Hepatocyte (in vitro differentiated cells): ENCODE measurements around the gene CDC23.
"Not testable (repeated sequence)": the region's sequence is repeated elsewhere in the genome, so short reads cannot be mapped to it uniquely, and the experiment has no call there.

Source experiments
- EZH2 ChIP-seq: fragments of 200-600 bp; sonication (generic); IDR thresholded peaks from 2 replicates; pipeline ENCODE4 v1.6.1; 2016; ENCODE audit warnings: antibody characterized with exemption, mild to moderate bottlenecking, borderline replicate concordance
- TF ChIP-seq, protein P1 (sequence below): fragments of 200-600 bp; sonication (generic); IDR thresholded peaks from 2 replicates; pipeline ENCODE4 v1.5.1; 2016; ENCODE audit warnings: antibody characterized with exemption, mild to moderate bottlenecking; ENCODE audit not compliant: poor library complexity

DNA sequence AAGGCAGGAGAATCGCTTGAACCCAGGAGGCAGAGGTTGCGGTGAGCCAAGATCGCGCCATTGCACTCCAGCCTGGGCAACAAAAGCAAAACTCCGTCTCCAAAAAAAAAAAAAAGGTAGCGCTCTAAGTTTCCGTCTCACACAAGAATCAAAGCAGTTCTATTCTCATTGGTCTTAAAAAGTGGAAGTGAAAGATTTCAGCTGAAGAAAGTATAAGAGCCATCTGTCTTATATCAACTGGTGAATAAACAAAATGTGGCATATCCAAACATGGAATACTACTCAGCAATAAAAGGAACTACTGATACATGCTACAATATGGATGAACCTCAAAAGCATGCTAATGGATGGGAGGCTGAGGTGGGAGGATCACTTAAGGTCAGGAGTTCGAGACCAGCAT is 19.3 kb downstream of the CDC23 start:
- TF ChIP-seq, protein P1, sequence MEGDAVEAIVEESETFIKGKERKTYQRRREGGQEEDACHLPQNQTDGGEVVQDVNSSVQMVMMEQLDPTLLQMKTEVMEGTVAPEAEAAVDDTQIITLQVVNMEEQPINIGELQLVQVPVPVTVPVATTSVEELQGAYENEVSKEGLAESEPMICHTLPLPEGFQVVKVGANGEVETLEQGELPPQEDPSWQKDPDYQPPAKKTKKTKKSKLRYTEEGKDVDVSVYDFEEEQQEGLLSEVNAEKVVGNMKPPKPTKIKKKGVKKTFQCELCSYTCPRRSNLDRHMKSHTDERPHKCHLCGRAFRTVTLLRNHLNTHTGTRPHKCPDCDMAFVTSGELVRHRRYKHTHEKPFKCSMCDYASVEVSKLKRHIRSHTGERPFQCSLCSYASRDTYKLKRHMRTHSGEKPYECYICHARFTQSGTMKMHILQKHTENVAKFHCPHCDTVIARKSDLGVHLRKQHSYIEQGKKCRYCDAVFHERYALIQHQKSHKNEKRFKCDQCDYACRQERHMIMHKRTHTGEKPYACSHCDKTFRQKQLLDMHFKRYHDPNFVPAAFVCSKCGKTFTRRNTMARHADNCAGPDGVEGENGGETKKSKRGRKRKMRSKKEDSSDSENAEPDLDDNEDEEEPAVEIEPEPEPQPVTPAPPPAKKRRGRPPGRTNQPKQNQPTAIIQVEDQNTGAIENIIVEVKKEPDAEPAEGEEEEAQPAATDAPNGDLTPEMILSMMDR = not testable (repeated sequence)
- not testable (repeated sequence) for TF ChIP-seq EZH2
